Mesenteric fat pad (tissue), 1 donor: ENCODE data around the gene TGFBR1. TPM values are rescaled to one million over a fixed set of nuclear protein-coding genes. Genes with fewer than 3 reads are reported as not detected.

Source experiments
- DNase-seq: peaks from one replicate; pipeline ENCODE4 v3.0.0-alpha.2; 2020; ENCODE audit warnings: low spot score
- total RNA-seq: library from RNA; stranded (reverse); fragmentation: NEBNext Ultra II Directional; extraction: Animal tissue kit (Norgen Biotek cat#: 25700); gene quantifications from one replicate; pipeline ENCODE4 v1.2.1, GENCODE V29; 2021
- donor health status: DM: yes; HTN: yes; CAD: no.

Gene TGFBR1
- total RNA-seq, 1 donor from 2014 or later: 56.2 TPM

DNA sequence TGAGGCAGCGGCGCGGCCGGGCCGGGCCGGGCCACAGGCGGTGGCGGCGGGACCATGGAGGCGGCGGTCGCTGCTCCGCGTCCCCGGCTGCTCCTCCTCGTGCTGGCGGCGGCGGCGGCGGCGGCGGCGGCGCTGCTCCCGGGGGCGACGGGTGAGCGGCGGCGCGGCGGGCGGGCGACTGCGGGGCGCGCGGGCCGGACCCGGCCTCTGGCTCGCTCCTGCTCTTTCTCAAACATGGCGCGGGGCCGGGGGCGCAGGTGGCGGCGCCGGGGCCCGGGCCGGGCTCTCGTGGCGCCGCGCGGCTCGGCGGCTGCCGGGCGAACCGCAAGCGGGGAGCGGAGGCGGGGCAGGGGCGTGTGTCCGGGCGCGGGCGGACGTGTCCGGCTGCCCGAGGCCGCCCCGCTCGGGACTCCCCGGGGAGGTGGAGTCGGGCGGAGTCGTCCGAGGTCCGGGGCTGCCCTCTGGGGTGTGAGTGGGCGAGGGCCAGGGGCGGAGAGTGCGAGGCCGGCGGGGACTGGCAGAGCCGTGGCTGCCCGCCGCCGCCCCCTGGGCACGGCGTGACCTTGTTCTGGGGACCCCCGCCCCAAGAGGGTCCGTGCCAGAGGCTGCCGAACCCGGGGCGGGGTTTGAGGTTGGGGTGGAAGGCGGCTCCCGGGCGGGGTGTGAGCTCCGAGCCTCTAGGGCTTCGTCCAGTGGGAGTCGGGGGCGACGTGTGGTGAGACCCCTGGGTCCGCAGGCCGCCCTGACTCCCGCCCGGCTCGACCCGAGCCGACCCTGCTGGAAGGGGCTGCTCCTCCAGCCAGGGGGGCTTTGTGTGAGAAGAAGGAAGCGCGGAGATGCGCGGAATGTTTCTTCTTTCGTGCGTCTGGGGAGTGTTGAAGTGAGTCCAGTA is 485 bp downstream of the TGFBR1 start:
- DNase-seq: peak; percentile 94

GRCh38 chr9:99106044-99106375 is 1.1 kb downstream of the TGFBR1 start:
- no peak for DNase-seq

DNA sequence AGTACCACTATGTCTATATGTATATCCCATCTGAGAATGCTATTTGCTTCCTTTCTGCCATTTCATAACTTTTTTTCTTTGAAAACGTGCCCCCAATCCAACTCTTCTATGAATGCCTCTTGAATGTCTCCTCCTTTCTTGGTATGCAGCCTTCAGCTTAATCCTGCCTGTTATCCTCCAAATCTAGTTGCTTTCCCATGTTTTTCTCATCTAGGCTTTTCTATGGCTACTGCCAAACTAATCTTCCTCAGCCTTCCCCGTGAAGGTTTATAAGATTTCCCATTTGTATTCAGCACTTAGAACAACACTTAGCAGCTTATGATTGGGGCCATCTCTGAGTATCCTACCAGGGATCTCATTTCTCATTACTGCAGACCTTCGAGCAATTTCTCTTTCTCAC is 2.5 kb downstream of the TGFBR1 start:
- no peak for DNase-seq

DNA sequence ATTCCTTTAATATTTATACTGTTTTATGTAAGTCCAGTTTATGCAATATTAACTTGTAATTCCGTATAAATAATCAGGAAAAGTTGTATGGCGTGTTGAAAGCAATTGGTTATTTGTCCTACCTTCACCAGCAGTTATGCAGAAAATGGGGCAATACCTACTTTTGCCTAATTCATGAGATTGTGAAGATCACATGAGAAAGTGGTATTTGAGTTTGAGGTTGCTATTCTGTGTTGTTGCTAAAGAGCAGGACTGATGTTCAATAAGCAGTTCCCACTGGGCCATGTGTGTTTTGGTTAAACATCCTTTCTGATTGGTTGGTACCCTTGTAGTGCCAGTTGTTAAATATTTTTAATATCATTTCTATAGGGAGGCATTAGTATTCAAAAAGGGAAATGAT is 3.2 kb downstream of the TGFBR1 start:
- no peak for DNase-seq

- no peak for DNase-seq
Measured at GRCh38 chr9:99109522-99109921, 4.6 kb downstream of the TGFBR1 start.

- no peak for DNase-seq
Measured at GRCh38 chr9:99112750-99113413, 8.0 kb downstream of the TGFBR1 start.

DNA sequence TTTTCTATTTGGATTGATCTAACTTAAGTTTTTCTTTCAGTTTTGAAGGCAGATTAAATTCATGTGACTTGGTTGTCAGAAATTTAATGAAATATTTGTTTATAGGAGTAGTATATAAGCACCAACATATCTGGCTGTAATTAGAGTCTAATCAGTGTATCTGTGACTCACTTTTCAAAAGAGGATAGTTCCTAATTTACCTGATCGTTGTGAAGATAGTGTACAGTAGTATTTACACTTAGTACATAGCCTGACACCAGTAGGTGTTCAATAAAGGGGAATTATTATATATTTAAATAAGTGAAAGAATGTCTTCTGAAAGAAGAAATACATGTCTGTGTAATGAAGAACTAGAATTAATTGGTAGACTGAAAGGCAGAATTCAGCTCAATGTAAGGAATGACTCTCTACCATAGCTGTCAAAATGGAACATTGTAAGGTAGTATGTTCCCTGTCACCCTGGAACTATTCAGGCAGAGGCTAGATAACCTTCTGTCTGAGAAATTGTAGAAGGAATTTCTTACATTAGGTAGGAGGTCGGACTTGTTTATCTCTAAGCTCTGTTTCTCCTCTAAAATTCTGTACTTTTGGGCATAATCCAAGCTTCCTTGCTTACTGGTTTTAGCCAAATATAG is 8.6 kb downstream of the TGFBR1 start:
- no peak for DNase-seq

GRCh38 chr9:99114049-99114440 is 9.1 kb downstream of the TGFBR1 start:
- DNase-seq: no peak

DNA sequence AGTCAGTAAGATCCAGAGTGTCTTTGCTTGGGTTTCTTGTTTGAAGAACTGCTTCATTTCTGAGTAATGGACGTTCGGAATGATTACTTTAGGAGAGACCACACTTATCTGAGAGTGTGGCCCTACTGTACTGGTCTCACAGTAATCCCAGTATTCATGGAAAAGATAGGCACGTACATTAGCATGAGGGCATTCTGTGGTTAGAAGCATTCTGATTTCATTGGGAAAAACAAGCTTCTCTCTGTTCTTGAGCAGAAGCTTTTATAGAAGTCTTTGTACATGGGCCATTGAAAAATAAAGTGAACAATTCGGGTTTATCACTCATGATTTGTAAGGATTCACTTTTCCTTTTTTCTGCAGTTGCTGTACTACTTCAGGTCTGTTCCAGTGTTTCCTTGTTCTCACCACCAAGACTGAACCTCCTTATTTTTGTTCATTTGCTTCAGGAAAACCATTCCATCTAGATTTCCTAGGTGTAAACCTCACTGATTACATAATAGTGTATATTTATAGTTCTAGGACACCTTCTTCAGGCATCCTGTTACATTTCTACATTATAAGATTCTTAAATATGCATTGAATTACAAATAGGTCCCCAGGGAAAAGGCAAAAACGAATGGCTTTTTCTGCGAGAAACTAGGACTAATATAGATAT is 10.1 kb downstream of the TGFBR1 start:
- DNase-seq: no peak

GRCh38 chr9:99116003-99116411 is 11.1 kb downstream of the TGFBR1 start:
- DNase-seq: no peak

DNA sequence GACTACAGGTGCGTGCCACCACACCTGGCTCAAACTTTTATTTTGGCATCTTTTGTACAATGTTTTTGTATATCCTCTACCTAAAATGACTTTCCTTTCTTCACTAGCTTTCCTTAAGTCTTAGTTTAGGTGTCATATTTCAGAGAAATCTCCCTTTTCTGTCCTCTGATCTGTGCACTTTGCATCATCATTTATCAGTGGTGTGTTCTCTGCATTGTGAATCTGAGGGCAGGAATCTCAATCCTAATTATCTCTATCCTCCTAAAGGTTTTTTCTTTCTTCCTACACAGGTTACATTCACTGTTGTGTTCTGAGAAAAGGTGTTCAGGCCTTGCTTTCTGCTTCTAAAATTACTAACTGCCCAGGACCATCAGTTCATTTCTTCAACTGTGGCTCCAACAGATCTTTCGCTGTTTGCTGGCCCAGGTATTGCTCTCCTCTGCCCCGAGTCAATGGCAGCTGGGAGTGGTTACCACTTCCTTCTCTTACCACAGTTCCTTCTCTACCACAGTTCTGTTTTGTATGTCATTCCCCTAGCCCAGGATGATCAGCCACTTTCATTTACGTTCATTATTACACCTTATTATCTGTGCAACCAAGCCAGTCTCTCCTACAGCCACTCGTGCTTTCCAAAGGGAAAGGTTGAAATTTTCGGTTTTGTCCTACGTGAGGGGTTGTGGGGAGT is 14.0 kb downstream of the TGFBR1 start:
- no peak for DNase-seq

DNA sequence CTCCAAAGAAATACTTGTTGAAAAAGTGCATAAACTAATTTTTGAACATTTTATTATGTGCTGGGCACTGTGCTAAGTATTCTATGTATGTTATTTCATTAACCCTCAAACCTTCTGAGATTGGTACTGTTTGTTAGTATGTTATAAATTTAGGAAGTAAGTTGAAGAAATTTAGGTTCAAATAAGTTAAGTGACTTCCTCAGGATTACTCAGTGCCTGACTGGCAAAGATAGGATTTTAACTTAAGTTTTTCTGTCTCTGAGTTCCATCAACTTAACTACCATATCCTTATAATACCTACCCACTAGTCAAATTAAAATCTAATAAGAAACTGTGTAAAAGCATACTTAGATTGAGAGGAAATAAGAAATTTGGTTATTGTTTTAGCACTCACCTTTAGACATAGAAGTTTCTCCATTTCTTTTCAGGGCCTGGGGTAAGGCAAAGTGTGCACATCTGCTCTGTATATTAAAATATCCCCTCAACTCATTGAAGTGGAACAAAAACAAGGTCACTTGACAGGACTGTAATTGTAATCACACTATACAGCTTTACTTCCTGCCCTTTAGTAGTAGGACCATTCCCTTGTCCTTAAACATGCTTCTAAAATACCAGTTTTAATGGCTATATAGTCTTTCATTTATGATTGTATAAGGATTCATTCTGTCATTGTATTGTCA is 15.2 kb downstream of the TGFBR1 start:
- no peak for DNase-seq

GRCh38 chr9:99121604-99122003 is 16.7 kb downstream of the TGFBR1 start:
- DNase-seq: no peak

GRCh38 chr9:99124534-99125255 is 19.8 kb downstream of the TGFBR1 start:
- DNase-seq: no peak

DNA sequence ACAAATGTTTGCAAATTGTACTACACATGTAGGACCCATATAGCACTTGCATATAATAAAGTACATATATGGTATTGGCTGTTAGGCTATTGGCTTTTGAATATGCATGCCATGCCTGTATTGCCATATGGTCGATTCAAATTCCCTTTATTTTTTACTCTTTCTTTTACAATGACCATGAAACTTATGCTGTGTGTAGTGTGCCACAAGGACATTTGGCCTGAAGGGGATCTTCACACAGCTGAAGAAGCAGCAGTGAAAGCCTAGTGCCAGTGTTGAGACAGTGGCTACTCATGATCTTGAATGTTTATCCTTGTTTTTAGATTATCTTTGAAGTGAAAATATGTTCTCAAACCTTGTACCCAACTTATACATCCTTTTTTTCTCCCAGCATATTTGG is 20.5 kb downstream of the TGFBR1 start:
- no peak for DNase-seq

DNA sequence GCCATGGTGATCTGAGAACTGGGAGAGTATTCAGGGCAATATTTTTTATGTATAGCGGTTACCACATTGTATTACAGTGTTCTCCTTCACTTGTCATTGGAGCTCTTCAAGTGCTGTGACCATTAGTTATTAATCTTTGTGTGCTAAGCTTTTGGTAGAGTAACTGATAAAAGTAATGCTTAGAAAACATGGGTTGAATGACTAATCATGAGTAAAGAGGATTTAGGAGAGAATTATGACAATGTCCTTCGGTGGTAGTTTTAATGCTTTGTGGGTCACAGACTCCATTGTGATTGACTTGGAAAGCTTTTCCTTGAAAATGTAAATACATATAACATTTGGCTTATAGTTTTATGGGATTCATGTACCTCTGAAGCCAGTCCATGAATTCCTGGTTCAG is 21.4 kb downstream of the TGFBR1 start:
- DNase-seq: no peak

DNA sequence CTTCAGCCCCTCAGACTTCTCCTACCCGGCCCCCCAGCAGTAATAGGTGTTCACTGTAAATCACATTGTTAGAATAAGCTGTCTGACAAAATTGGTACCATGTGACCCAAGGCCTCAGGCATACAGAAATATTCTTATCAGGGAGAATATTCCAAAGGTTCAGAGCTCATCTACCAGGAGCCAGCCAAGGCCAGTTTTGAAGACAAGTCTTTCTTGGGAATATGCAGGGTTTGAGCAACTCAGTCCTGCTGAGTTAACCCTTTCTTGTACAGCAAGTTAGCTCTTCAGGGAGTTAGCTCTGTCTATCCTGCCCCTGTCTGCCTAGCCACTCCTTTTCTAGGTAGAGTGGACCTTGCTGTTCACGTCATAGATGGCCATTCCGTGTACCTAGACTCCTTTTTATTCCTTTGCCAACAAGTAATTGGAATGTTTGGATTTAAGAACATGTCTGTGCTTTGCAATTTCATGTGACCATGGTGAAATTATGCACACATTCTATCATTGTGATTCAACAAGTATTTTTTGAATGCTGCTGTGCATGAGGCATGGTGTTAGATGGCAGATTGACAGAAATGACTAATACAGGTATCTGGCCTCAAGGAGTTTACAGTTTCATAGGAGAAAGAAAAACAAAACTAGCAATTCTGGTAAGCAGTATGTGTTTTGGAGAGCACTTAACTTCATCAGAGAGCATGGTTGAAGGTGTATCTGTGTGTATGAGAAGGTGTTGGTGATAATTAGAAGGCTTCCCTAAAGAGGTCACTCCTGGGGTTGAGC is 22.6 kb downstream of the TGFBR1 start:
- no peak for DNase-seq

DNA sequence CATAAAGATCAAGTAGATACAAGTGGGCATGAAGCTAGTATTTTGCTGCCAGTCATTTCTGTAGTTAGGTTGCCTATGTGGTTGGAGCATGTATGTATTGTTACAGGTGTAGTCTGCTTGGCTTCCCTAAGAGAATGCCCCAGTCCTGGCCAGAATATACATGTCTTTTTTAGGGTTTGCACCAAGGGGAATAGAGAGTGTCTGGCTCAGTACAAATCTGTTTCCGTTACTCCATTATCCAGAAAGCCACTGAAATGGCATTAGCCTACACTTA is 23.2 kb downstream of the TGFBR1 start:
- no peak for DNase-seq

- no peak for DNase-seq
Measured at GRCh38 chr9:99129091-99129490, 24.2 kb downstream of the TGFBR1 start.

DNA sequence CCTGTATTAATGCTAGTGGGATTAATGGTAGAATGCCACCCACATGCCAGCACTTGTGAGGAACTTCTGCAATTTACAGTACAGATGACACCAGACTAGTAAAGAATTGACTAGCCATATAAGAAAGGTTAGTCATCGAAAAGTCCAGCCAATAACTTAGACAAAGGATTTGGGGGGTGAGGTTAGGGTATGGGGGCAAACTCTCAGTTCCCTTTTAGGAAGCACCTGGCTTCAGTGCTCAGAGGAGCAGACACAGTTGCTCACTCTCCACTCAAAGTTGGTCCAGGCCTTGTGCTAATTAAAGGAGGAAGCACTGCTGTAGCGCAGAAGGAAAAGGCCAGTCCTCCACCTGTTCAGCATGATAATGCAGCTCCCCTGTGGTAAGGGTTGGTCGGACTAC is 25.2 kb downstream of the TGFBR1 start:
- DNase-seq: no peak
